CD14-positive monocyte (primary cell): ENCODE data around the gene GPC5. TPM values are rescaled to one million over a fixed set of nuclear protein-coding genes. Genes with fewer than 3 reads are reported as not detected.

Experiments
- DNase-seq, 3 donors: peaks; one replicate each; pipeline ENCODE4 v3.0.0-alpha.2; 2011 to 2022
- H2AFZ ChIP-seq: 2 replicates; pipeline ENCODE4 v1.6.0; 2012; ENCODE audit warnings: mild to moderate bottlenecking, low read depth, low read length, inconsistent platforms; ENCODE audit not compliant: insufficient read depth, poor library complexity, severe bottlenecking
- H3K27ac ChIP-seq, 2 donors: 1 replicate in 1 of 2; 2 replicates in 1 of 2; pipeline ENCODE4 v1.5.1; 2012 to 2013; ENCODE audit warnings: low read length in 2 of 2, control low read depth in 1 of 2, inconsistent platforms in 1 of 2, low read depth in 1 of 2, mild to moderate bottlenecking in 1 of 2
- H3K27me3 ChIP-seq, 2 donors: one replicate each; pipeline versions ENCODE4 v1.6.0 to v1.6.1; 2011 to 2013; ENCODE audit warnings: low read length in 2 of 2; ENCODE audit not compliant: control insufficient read depth in 2 of 2, insufficient read depth in 2 of 2
- H3K36me3 ChIP-seq, 2 donors: replicated peaks in 1 of 2; 1 replicate in 1 of 2; 2 replicates in 1 of 2; pipeline versions ENCODE4 v1.5.1 to v1.6.1; 2012 to 2013; ENCODE audit warnings: low read length in 2 of 2, control low read depth in 1 of 2, inconsistent platforms in 1 of 2, mild to moderate bottlenecking in 1 of 2; ENCODE audit not compliant: insufficient read depth in 2 of 2, control insufficient read depth in 1 of 2
- H3K4me1 ChIP-seq, 2 donors: 1 replicate in 1 of 2; 2 replicates in 1 of 2; pipeline versions ENCODE4 v1.5.1 to v1.6.1; 2012 to 2013; ENCODE audit warnings: low read length in 2 of 2, control low read depth in 1 of 2, inconsistent platforms in 1 of 2, mild to moderate bottlenecking in 1 of 2, moderate library complexity in 1 of 2; ENCODE audit not compliant: insufficient read depth in 2 of 2, control insufficient read depth in 1 of 2
- H3K4me2 ChIP-seq: replicated peaks from 2 replicates; pipeline ENCODE3; 2012; ENCODE audit warnings: low read length, moderate library complexity, mild to moderate bottlenecking; ENCODE audit not compliant: poor library complexity, severe bottlenecking; ENCODE audit errors: extremely low read depth
- H3K4me3 ChIP-seq, 3 experiments: fragments of 200-600 bp in 1 of 3; sonication (generic) in 1 of 3; replicated peaks in 1 of 3; 1 replicate in 2 of 3; 2 replicates in 1 of 3; pipeline ENCODE4 v1.5.1; 2011 to 2013; ENCODE audit warnings: low read length in 3 of 3, mild to moderate bottlenecking in 3 of 3, control low read depth in 2 of 3, low read depth in 2 of 3, inconsistent platforms in 1 of 3, moderate library complexity in 1 of 3
- H3K79me2 ChIP-seq: 2 replicates; pipeline ENCODE4 v1.6.0; 2012; ENCODE audit warnings: mild to moderate bottlenecking, control low read depth, inconsistent platforms, low read length, moderate library complexity; ENCODE audit not compliant: insufficient read depth
- H3K9ac ChIP-seq: 2 replicates; pipeline ENCODE4 v1.6.0; 2017; ENCODE audit warnings: low read length, mild to moderate bottlenecking; ENCODE audit not compliant: insufficient read depth, poor library complexity, severe bottlenecking
- H3K9me3 ChIP-seq, 2 donors: replicated peaks in 1 of 2; 1 replicate in 1 of 2; 2 replicates in 1 of 2; pipeline versions ENCODE4 v1.5.1 to v1.6.1; 2012 to 2013; ENCODE audit warnings: low read length in 2 of 2, control low read depth in 1 of 2; ENCODE audit not compliant: control insufficient read depth in 1 of 2, insufficient read depth in 1 of 2
- H4K20me1 ChIP-seq: 2 replicates; pipeline ENCODE4 v1.6.0; 2012; ENCODE audit warnings: mild to moderate bottlenecking, low read length, control low read depth, moderate library complexity; ENCODE audit not compliant: insufficient read depth
- H3K27ac Mint-ChIP-seq, 7 donors: one replicate each; pipeline ENCODE4 v1.8.0; 2020; ENCODE audit warnings: mild to moderate bottlenecking in 7 of 7, mixed read lengths in 7 of 7, moderate library complexity in 6 of 7, inconsistent platforms in 2 of 7
- H3K27me3 Mint-ChIP-seq, 3 donors: one replicate each; pipeline ENCODE4 v1.8.0; 2021 to 2022; ENCODE audit warnings: low read depth in 3 of 3, mild to moderate bottlenecking in 3 of 3, mixed read lengths in 3 of 3, moderate library complexity in 3 of 3, inconsistent platforms in 1 of 3
- H3K36me3 Mint-ChIP-seq, 2 donors: one replicate each; pipeline ENCODE4 v1.8.0; 2020; ENCODE audit warnings: mixed read lengths in 2 of 2, inconsistent platforms in 1 of 2, mild to moderate bottlenecking in 1 of 2
- H3K4me1 Mint-ChIP-seq: one replicate; pipeline ENCODE4 v1.8.0; 2020; ENCODE audit warnings: mild to moderate bottlenecking, mixed read lengths
- H3K4me3 Mint-ChIP-seq, 2 donors: one replicate each; pipeline ENCODE4 v1.8.0; 2020; ENCODE audit warnings: mild to moderate bottlenecking in 2 of 2, mixed read lengths in 2 of 2, moderate library complexity in 1 of 2
- H3K9me3 Mint-ChIP-seq, 7 donors: one replicate each; pipeline ENCODE4 v1.8.0; 2020 to 2022; ENCODE audit warnings: mixed read lengths in 7 of 7, mild to moderate bottlenecking in 6 of 7, moderate library complexity in 6 of 7, inconsistent platforms in 2 of 7
- WGBS: methylation state at CpG from one replicate; pipeline ENCODE4 v1.1.5; 2013; ENCODE audit warnings: missing lambda C conversion rate; ENCODE audit not compliant: insufficient coverage; 5-methylcytosine and 5-hydroxymethylcytosine counted together
- intact Hi-C, 2 donors: fragments of 100-400 bp; cut with micrococcal nuclease; formaldehyde crosslinking; loops; one replicate each; pipeline versions ENCODE4 v1.15.0 to v1.15.1; 2023
- polyA plus RNA-seq, 3 donors: library from polyadenylated mRNA; depleted of rRNA in 1 of 3; unstranded in 2 of 3; stranded (reverse) in 1 of 3; fragments of 300-500 nt in 2 of 3; fragments of >200 nt in 1 of 3; fragmentation: Illumina TruSeq in 2 of 3; gene quantifications; 1 replicate in 2 of 3; 2 replicates in 1 of 3; pipeline ENCODE4 v1.2.3, GENCODE V29; 2012 to 2021
- TF ChIP-seq, protein P1 (sequence below): fragments of 200-600 bp; IDR thresholded peaks from one replicate; pipeline ENCODE4 v1.8.0; 2022; ENCODE audit warnings: antibody characterized with exemption, mild to moderate bottlenecking

The GPC5 gene
- polyA plus RNA-seq, 3 donors = not detected

DNA sequence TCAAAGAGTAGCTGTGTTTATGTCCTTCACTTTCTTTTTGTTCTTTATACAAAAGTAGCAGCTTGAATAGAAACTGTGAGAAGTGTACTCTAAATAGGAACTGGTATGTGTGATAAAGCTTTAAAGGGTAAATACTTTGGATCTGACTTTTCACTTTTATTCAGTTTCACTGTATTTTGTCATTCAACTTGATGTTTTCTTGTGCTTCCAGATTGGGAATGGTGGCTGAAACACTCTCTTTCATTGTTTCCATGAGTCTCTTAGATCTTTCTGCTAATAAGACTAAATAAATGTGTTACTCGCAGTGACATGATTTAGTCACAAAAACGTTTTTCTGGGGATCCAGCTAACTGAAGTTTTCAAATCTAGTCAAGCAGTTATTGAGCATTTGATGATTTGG, 133.2 kb downstream of the GPC5 start:
- intact Hi-C loops = no loop called here
- Histone ChIP-seq H3K36me3 (no peaks in the 10 kb centered on the region), H3K79me2 (no peaks in the 10 kb centered on the region), H4K20me1 (no peaks in the 10 kb centered on the region), H3K27ac (no peak overlapping the region), H3K4me3 (no peak overlapping the region), H3K4me2 (no peak overlapping the region), H3K27me3 (no peaks in the 10 kb centered on the region), H3K4me1 (no peaks in the 10 kb centered on the region), H3K9me3 (peaks cover 8% of the 10 kb centered on the region in 2 donors), H2AFZ (no peak overlapping the region), H3K9ac (no peak overlapping the region)
- Mint-ChIP-seq H3K27me3 (no peaks in the 10 kb centered on the region), H3K36me3 (no peaks in the 10 kb centered on the region), H3K4me3 (no peak overlapping the region), H3K27ac (no peak overlapping the region), H3K9me3 (peaks cover 1 to 14% (median 9%) of the 10 kb centered on the region in 7 donors), H3K4me1 (no peaks in the 10 kb centered on the region)
- no peak for DNase-seq
- TF ChIP-seq, protein P1, sequence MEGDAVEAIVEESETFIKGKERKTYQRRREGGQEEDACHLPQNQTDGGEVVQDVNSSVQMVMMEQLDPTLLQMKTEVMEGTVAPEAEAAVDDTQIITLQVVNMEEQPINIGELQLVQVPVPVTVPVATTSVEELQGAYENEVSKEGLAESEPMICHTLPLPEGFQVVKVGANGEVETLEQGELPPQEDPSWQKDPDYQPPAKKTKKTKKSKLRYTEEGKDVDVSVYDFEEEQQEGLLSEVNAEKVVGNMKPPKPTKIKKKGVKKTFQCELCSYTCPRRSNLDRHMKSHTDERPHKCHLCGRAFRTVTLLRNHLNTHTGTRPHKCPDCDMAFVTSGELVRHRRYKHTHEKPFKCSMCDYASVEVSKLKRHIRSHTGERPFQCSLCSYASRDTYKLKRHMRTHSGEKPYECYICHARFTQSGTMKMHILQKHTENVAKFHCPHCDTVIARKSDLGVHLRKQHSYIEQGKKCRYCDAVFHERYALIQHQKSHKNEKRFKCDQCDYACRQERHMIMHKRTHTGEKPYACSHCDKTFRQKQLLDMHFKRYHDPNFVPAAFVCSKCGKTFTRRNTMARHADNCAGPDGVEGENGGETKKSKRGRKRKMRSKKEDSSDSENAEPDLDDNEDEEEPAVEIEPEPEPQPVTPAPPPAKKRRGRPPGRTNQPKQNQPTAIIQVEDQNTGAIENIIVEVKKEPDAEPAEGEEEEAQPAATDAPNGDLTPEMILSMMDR = no peak
- WGBS = no CpG with 5 or more reads among the region's 2 CpGs

DNA sequence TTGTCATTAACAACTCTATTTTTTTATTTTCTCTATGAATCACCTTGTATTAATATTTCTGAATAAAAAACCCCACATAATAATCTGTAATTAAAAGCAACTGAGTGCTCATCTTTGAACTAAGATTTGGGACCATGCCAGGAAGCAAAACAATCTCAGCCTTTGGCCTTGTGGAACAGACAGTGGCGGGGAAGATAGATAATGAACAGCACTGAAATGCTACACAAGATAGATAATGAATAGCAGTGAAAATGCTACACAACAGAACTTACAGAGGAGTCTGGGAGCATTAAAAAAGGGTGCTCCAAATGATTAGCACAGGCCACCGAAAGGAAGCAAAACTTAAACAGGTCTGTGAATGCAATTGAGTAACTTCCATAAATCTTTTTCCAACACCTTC, 134.9 kb downstream of the GPC5 start:
- H3K27me3 Mint-ChIP-seq = no peaks in the 10 kb centered on the region
- H3K9me3 Mint-ChIP-seq = peaks cover 2 to 10% (median 4%) of the 10 kb centered on the region in 7 donors
- H3K9me3 ChIP-seq = peaks cover 0 to 3% of the 10 kb centered on the region in 2 donors

More for the DNA sequence above, 134.9 kb downstream of the GPC5 start:
- Histone ChIP-seq H3K9ac (no peak overlapping the region), H3K27ac (no peak overlapping the region), H3K4me3 (no peak overlapping the region), H3K36me3 (no peaks in the 10 kb centered on the region), H3K4me2 (no peak overlapping the region), H3K4me1 (no peaks in the 10 kb centered on the region), H4K20me1 (no peaks in the 10 kb centered on the region), H3K79me2 (no peaks in the 10 kb centered on the region), H3K27me3 (no peaks in the 10 kb centered on the region), H2AFZ (no peak overlapping the region)
- Mint-ChIP-seq H3K36me3 (no peaks in the 10 kb centered on the region), H3K4me3 (no peak overlapping the region), H3K4me1 (no peaks in the 10 kb centered on the region), H3K27ac (no peak overlapping the region)
- WGBS = no CpG with 5 or more reads among the region's 2 CpGs
- DNase-seq = no peak
- TF ChIP-seq, protein P1 = no peak
- intact Hi-C loops = no loop called here
